ENCODE results near the gene MUTYH. TPM values are rescaled to one million over a fixed set of nuclear protein-coding genes. Genes with fewer than 3 reads are reported as not detected.
A peak's percentile ranks its signal among the peaks of the same experiment; 100 is the strongest.

The MUTYH gene
- polyA plus RNA-seq, 1 donor from 2014 or later, result 21.1 TPM

GRCh38 chr1:45335855-45336324, 4.3 kb downstream of the MUTYH start:
- H3K36me3 Mint-ChIP-seq, result peaks cover 2% of the 10 kb centered on the region
- peak overlapping the region in 1 of 4 donors; percentile 77 for H3K4me3 Mint-ChIP-seq
- no peaks in the 10 kb centered on the region for H3K27me3 Mint-ChIP-seq
- H3K4me1 Mint-ChIP-seq, result peaks cover 15 to 36% (median 23%) of the 10 kb centered on the region in 3 donors
- H3K9me3 Mint-ChIP-seq, result no peaks in the 10 kb centered on the region
- H3K27ac Mint-ChIP-seq, result peak overlapping the region in 1 of 3 donors; percentile 61

- peak overlapping the region in 1 of 4 donors; percentile 74 for H3K4me3 Mint-ChIP-seq
Measured at GRCh38 chr1:45334308-45335245, 5.7 kb downstream of the MUTYH start.

GRCh38 chr1:45332346-45332720, 7.9 kb downstream of the MUTYH start:
- Mint-ChIP-seq H3K36me3 (peaks cover 3% of the 10 kb centered on the region), H3K4me1 (peaks cover 7 to 12% (median 11%) of the 10 kb centered on the region in 3 donors), H3K9me3 (no peaks in the 10 kb centered on the region), H3K4me3 (no peak overlapping the region), H3K27ac (no peak overlapping the region), H3K27me3 (no peaks in the 10 kb centered on the region)

More at GRCh38 chr1:45334308-45335245, 5.7 kb downstream of the MUTYH start:
- Mint-ChIP-seq H3K36me3 (peaks cover 5% of the 10 kb centered on the region), H3K27me3 (no peaks in the 10 kb centered on the region), H3K27ac (peak overlapping the region in 2 of 3 donors; percentile 18 to 81), H3K4me1 (peaks cover 8 to 28% (median 17%) of the 10 kb centered on the region in 3 donors), H3K9me3 (no peaks in the 10 kb centered on the region)

- H3K4me1 Mint-ChIP-seq, result peaks cover 7 to 11% (median 11%) of the 10 kb centered on the region in 3 donors
- H3K36me3 Mint-ChIP-seq, result peaks cover 3% of the 10 kb centered on the region
- no peaks in the 10 kb centered on the region for H3K9me3 Mint-ChIP-seq
- H3K27ac Mint-ChIP-seq, result no peak overlapping the region
- H3K4me3 Mint-ChIP-seq, result no peak overlapping the region
- H3K27me3 Mint-ChIP-seq, result no peaks in the 10 kb centered on the region
Measured at GRCh38 chr1:45331436-45332345, 8.5 kb downstream of the MUTYH start.

- Mint-ChIP-seq H3K4me1 (peaks cover under 1 to 8% (median 4%) of the 10 kb centered on the region in 3 donors), H3K9me3 (no peaks in the 10 kb centered on the region), H3K27ac (peak overlapping the region in 1 of 3 donors; percentile 22), H3K27me3 (no peaks in the 10 kb centered on the region), H3K4me3 (peak overlapping the region in 1 of 4 donors; percentile 65), H3K36me3 (peaks cover 3% of the 10 kb centered on the region)
Measured at GRCh38 chr1:45329445-45329844, 10.8 kb downstream of the MUTYH start.

GRCh38 chr1:45328680-45329079, 11.6 kb downstream of the MUTYH start:
- Mint-ChIP-seq H3K4me1 (peaks cover 0 to 6% (median 5%) of the 10 kb centered on the region in 3 donors), H3K4me3 (peak overlapping the region in 3 of 4 donors; percentile 41 to 89 (median 83)), H3K27me3 (peaks cover 4% of the 10 kb centered on the region), H3K27ac (peak overlapping the region in 1 of 3 donors; percentile 53), H3K36me3 (peaks cover 3% of the 10 kb centered on the region), H3K9me3 (no peaks in the 10 kb centered on the region)

- Mint-ChIP-seq H3K36me3 (peaks cover 3% of the 10 kb centered on the region), H3K4me3 (peak overlapping the region; percentile 83 to 87 (median 84)), H3K4me1 (peaks cover 0 to 6% (median 5%) of the 10 kb centered on the region in 3 donors), H3K27ac (peak overlapping the region in 2 of 3 donors; percentile 47 to 56), H3K9me3 (no peaks in the 10 kb centered on the region), H3K27me3 (peaks cover 4% of the 10 kb centered on the region)
Measured at GRCh38 chr1:45327644-45328515, 12.4 kb downstream of the MUTYH start.

- Mint-ChIP-seq H3K4me3 (peak within 1 kb of the TSS; percentile 83 to 93 (median 88)), H3K27ac (peak within 1 kb of the TSS; percentile 56 to 86 (median 73)), H3K27me3 (peaks cover 4% of the 10 kb centered on the region)
Measured at GRCh38 chr1:45326627-45327623, 13.3 kb downstream of the MUTYH start, which contains the start of gene HPDL. Gene HPDL, plus strand, starts transcription at chr1:45326895. Its CDS starts 254 bp downstream, at chr1:45327149.

GRCh38 chr1:45325851-45326506, 14.3 kb downstream of the MUTYH start:
- H3K4me3 Mint-ChIP-seq, result peak overlapping the region; percentile 82 to 93 (median 88)
- no peaks in the 10 kb centered on the region for H3K9me3 Mint-ChIP-seq
- H3K36me3 Mint-ChIP-seq, result peaks cover 3% of the 10 kb centered on the region
- H3K27ac Mint-ChIP-seq, result peak overlapping the region in 2 of 3 donors; percentile 12 to 86
- H3K4me1 Mint-ChIP-seq, result peaks cover 6 to 9% (median 6%) of the 10 kb centered on the region in 3 donors
- peaks cover 4% of the 10 kb centered on the region for H3K27me3 Mint-ChIP-seq

More at GRCh38 chr1:45326627-45327623, 13.3 kb downstream of the MUTYH start, which contains the start of gene HPDL:
- Mint-ChIP-seq H3K4me1 (peaks cover 0 to 6% (median 6%) of the 10 kb centered on the region in 3 donors), H3K36me3 (peaks cover 3% of the 10 kb centered on the region), H3K9me3 (no peaks in the 10 kb centered on the region)

GRCh38 chr1:45322486-45323040, 17.7 kb downstream of the MUTYH start:
- peaks cover 2 to 7% (median 6%) of the 10 kb centered on the region in 3 donors for H3K4me1 Mint-ChIP-seq
- no peaks in the 10 kb centered on the region for H3K36me3 Mint-ChIP-seq
- H3K27me3 Mint-ChIP-seq, result peaks cover 4% of the 10 kb centered on the region
- H3K9me3 Mint-ChIP-seq, result no peaks in the 10 kb centered on the region
- H3K27ac Mint-ChIP-seq, result peak overlapping the region in 1 of 3 donors; percentile 52
- peak overlapping the region in 3 of 4 donors; percentile 1 to 14 (median 9) for H3K4me3 Mint-ChIP-seq

- Mint-ChIP-seq H3K4me1 (peaks cover 2 to 6% (median 6%) of the 10 kb centered on the region in 3 donors), H3K9me3 (no peaks in the 10 kb centered on the region), H3K27me3 (peaks cover 4% of the 10 kb centered on the region), H3K4me3 (peak overlapping the region; percentile 32 to 62 (median 56)), H3K36me3 (no peaks in the 10 kb centered on the region), H3K27ac (no peak overlapping the region)
Measured at GRCh38 chr1:45321444-45321843, 18.8 kb downstream of the MUTYH start.

- no peak overlapping the region for H3K4me3 Mint-ChIP-seq
- peaks cover 2 to 6% (median 4%) of the 10 kb centered on the region in 3 donors for H3K4me1 Mint-ChIP-seq
- H3K9me3 Mint-ChIP-seq, result no peaks in the 10 kb centered on the region
- H3K27me3 Mint-ChIP-seq, result peaks cover 4% of the 10 kb centered on the region
- no peaks in the 10 kb centered on the region for H3K36me3 Mint-ChIP-seq
- no peak overlapping the region for H3K27ac Mint-ChIP-seq
Measured at GRCh38 chr1:45319761-45320160, 20.5 kb downstream of the MUTYH start.
